A549 (cell line): ENCODE data around the gene SYDE1. TPM values are rescaled to one million over a fixed set of nuclear protein-coding genes. Genes with fewer than 3 reads are reported as not detected.
A peak's percentile ranks its signal among the peaks of the same experiment; 100 is the strongest.

Experiments used
- ATAC-seq, 2 experiments: fragments of 200-7000 bp in 1 of 2; fragments of >200 bp in 1 of 2; cut with Nextera tagmentation in 1 of 2; cut with Tn5 transposase in 1 of 2; 3 replicates each; pipeline versions ENCODE4 v1.8.0 to v1.9.1; 2018 to 2020; ENCODE audit warnings: mild to moderate bottlenecking in 1 of 2, moderate library complexity in 1 of 2
- CTCF ChIA-PET: fragments of 300-600 bp; sonication (Branson Sonifier 250); formaldehyde crosslinking; extraction: SDS; loops from one replicate; lab custom pipeline; 2021; ENCODE audit warnings: antibody characterized with exemption, inconsistent platforms; lab: Yijun Ruan, JAX
- POLR2A ChIA-PET: fragments of 350-600 bp; formaldehyde crosslinking; extraction: SDS; loops from one replicate; lab custom pipeline; 2021; ENCODE audit warnings: antibody characterized with exemption, inconsistent platforms; lab: Yijun Ruan, JAX
- DNase-seq, 2 experiments: peaks; one replicate each; pipeline versions ENCODE4 v3.0.0 to v3.0.0-alpha.2; 2011 to 2016; ENCODE audit warnings: low read depth in 1 of 2, low spot score in 1 of 2
- FAIRE-seq: peaks from 2 replicates; lab custom pipeline; 2011; peaks lifted over from hg19 to GRCh38; lab: Jason Lieb, UNC
- H3K27ac ChIP-seq, 2 experiments: fragments of >200 bp; sonication (Bioruptor Twin); formaldehyde crosslinking; 3 replicates each; pipeline ENCODE4 v1.5.1; 2016 to 2017
- H3K4me1 ChIP-seq: fragments of >200 bp; sonication (Bioruptor Twin); formaldehyde crosslinking; 3 replicates; pipeline ENCODE4 v1.6.1; 2016
- H3K4me2 ChIP-seq: fragments of >200 bp; sonication (Bioruptor Twin); formaldehyde crosslinking; 3 replicates; pipeline ENCODE4 v1.6.1; 2016
- H3K4me3 ChIP-seq: fragments of >200 bp; sonication (Bioruptor Twin); formaldehyde crosslinking; 3 replicates; pipeline ENCODE4 v1.5.1; 2016
- H3K9me3 ChIP-seq: fragments of >200 bp; sonication (Bioruptor Twin); formaldehyde crosslinking; 3 replicates; pipeline ENCODE4 v1.6.1; 2016
- CBX2 ChIP-seq: fragments of 200-600 bp; sonication (generic); IDR thresholded peaks from 2 replicates; pipeline ENCODE4 v1.6.1; 2016; ENCODE audit warnings: low read depth, mild to moderate bottlenecking, borderline replicate concordance
- CBX8 ChIP-seq: fragments of 200-600 bp; sonication (generic); IDR thresholded peaks from 2 replicates; pipeline ENCODE4 v1.6.1; 2016
- EHF ChIP-seq: fragments of 250-450 bp; sonication (Bioruptor Pico); IDR thresholded peaks from 2 replicates; pipeline ENCODE4 v1.5.0; 2020; ENCODE audit warnings: mild to moderate bottlenecking
- EHMT2 ChIP-seq: fragments of 200-600 bp; sonication (generic); IDR thresholded peaks from 2 replicates; pipeline ENCODE4 v1.6.1; 2016; ENCODE audit warnings: antibody characterized with exemption, low read depth, mild to moderate bottlenecking, moderate library complexity
- ESRRA ChIP-seq: fragments of 150-350 bp; IDR thresholded peaks from 2 replicates; pipeline ENCODE4 v1.6.1; 2014; ENCODE audit warnings: mild to moderate bottlenecking, low read length, borderline replicate concordance
- FOSB ChIP-seq: fragments of 250-450 bp; sonication (Bioruptor Pico); IDR thresholded peaks from 2 replicates; pipeline ENCODE4 v1.5.0; 2020; ENCODE audit warnings: mild to moderate bottlenecking, moderate library complexity
- FOXS1 ChIP-seq: fragments of 250-450 bp; sonication (Bioruptor Pico); IDR thresholded peaks from 2 replicates; pipeline ENCODE4 v1.5.0; 2020; ENCODE audit warnings: mild to moderate bottlenecking, moderate library complexity
- GATA3 ChIP-seq: IDR thresholded peaks from 2 replicates; pipeline ENCODE4 v1.6.1; 2012; ENCODE audit warnings: borderline replicate concordance
- HEYL ChIP-seq: fragments of 250-450 bp; sonication (Bioruptor Pico); IDR thresholded peaks from 2 replicates; pipeline ENCODE4 v1.8.0; 2021; ENCODE audit warnings: mild to moderate bottlenecking, moderate library complexity
- HOXA7 ChIP-seq: fragments of 250-450 bp; sonication (Bioruptor Pico); IDR thresholded peaks from 2 replicates; pipeline ENCODE4 v1.5.0; 2020; ENCODE audit warnings: mild to moderate bottlenecking, moderate library complexity
- JUN ChIP-seq, 2 experiments: fragments of >200 bp; sonication (Bioruptor Twin); formaldehyde crosslinking; IDR thresholded peaks; 2 replicates in 1 of 2; 3 replicates in 1 of 2; pipeline ENCODE4 v1.6.1; 2016 to 2017
- KDM5A ChIP-seq: fragments of 200-600 bp; sonication (generic); IDR thresholded peaks from 2 replicates; pipeline ENCODE4 v1.6.1; 2016; ENCODE audit warnings: antibody characterized with exemption, mild to moderate bottlenecking
- MAZ ChIP-seq: fragments of 150-350 bp; IDR thresholded peaks from 2 replicates; pipeline ENCODE4 v1.6.1; 2014; ENCODE audit warnings: antibody characterized with exemption, low read depth, low read length, borderline replicate concordance
- NFE2L2 ChIP-seq: fragments of 150-350 bp; conservative IDR thresholded peaks from 2 replicates; pipeline ENCODE4 v1.6.1; 2014; ENCODE audit warnings: low read length
- PHF8 ChIP-seq: fragments of 200-600 bp; sonication (generic); IDR thresholded peaks from 2 replicates; pipeline ENCODE4 v1.6.1; 2016; ENCODE audit warnings: low read depth, mild to moderate bottlenecking, antibody characterized with exemption, moderate library complexity, borderline replicate concordance
- POLR2A ChIP-seq: IDR thresholded peaks from 2 replicates; pipeline ENCODE4 v1.6.1; 2012; ENCODE audit warnings: mild to moderate bottlenecking, low read length
- POLR2AphosphoS2 ChIP-seq: conservative IDR thresholded peaks from 2 replicates; pipeline ENCODE4 v1.6.1; 2012; ENCODE audit warnings: low read length, improper control_type of control experiment, inconsistent platforms
- RAD21 ChIP-seq, 2 experiments: fragments of >200 bp in 1 of 2; sonication (Bioruptor Twin) in 1 of 2; formaldehyde crosslinking in 1 of 2; IDR thresholded peaks in 1 of 2; conservative IDR thresholded peaks in 1 of 2; 2 replicates in 1 of 2; 3 replicates in 1 of 2; pipeline ENCODE4 v1.6.1; 2012 to 2018; ENCODE audit warnings: inconsistent platforms in 1 of 2
- RARB ChIP-seq: fragments of 250-450 bp; sonication (Bioruptor Pico); IDR thresholded peaks from 2 replicates; pipeline ENCODE4 v1.8.0; 2021; ENCODE audit warnings: mild to moderate bottlenecking, moderate library complexity
- RNF2 ChIP-seq: fragments of 200-600 bp; sonication (generic); IDR thresholded peaks from 2 replicates; pipeline ENCODE4 v1.6.1; 2016; ENCODE audit warnings: low read depth, mild to moderate bottlenecking, antibody characterized with exemption, moderate library complexity, borderline replicate concordance
- SMC3 ChIP-seq: fragments of >200 bp; sonication (Bioruptor Twin); formaldehyde crosslinking; IDR thresholded peaks from 3 replicates; pipeline ENCODE4 v1.6.1; 2018; ENCODE audit warnings: inconsistent platforms
- SREBF2 ChIP-seq: fragments of 450-650 bp; IDR thresholded peaks from 2 replicates; pipeline ENCODE4 v1.6.1; 2014; ENCODE audit warnings: mild to moderate bottlenecking, moderate library complexity
- TFCP2L1 ChIP-seq: fragments of 250-450 bp; sonication (Bioruptor Pico); IDR thresholded peaks from 2 replicates; pipeline ENCODE4 v1.5.0; 2021; ENCODE audit warnings: mild to moderate bottlenecking
- TP53 ChIP-seq: fragments of 250-450 bp; sonication (Bioruptor Pico); IDR thresholded peaks from 2 replicates; pipeline ENCODE4 v1.5.0; 2021; ENCODE audit warnings: mild to moderate bottlenecking, moderate library complexity
- ZNF302 ChIP-seq: fragments of 250-450 bp; sonication (Bioruptor Pico); IDR thresholded peaks from 2 replicates; pipeline ENCODE4 v1.9.0; 2021; ENCODE audit warnings: inconsistent platforms, mild to moderate bottlenecking, moderate library complexity
- ZSCAN20 ChIP-seq: fragments of 250-450 bp; sonication (Bioruptor Pico); IDR thresholded peaks from 2 replicates; pipeline ENCODE4 v1.8.0; 2022; ENCODE audit warnings: mild to moderate bottlenecking, moderate library complexity
- WGBS: methylation state at CpG from one replicate; pipeline ENCODE4 v1.1.6; 2017; ENCODE audit errors: missing lambda C conversion rate; 5-methylcytosine and 5-hydroxymethylcytosine counted together
- polyA minus RNA-seq: library from RNA; depleted of rRNA, polyadenylated mRNA; stranded (reverse); fragments of >200 nt; gene quantifications from 2 replicates; pipeline ENCODE4 v1.2.3, GENCODE V29; 2011; rRNA and poly(A)+ RNA removed
- polyA plus RNA-seq, 4 experiments: library from polyadenylated mRNA; depleted of rRNA in 3 of 4; stranded (reverse); fragments of >200 nt; fragmentation: RNase III in 1 of 4; extraction: RNeasy Plus Mini Kit Qiagen cat#74134 plus additional on column Dnase treatment in 1 of 4; gene quantifications; 2 replicates in 3 of 4; 3 replicates in 1 of 4; pipeline ENCODE4 v1.2.3, GENCODE V29; 2011 to 2017
- TF ChIP-seq, protein P1 (sequence below): fragments of >200 bp; sonication (Bioruptor Twin); formaldehyde crosslinking; IDR thresholded peaks from 3 replicates; pipeline ENCODE4 v1.6.1; 2016
- TF ChIP-seq, protein P2 (sequence below): fragments of 250-450 bp; sonication (Bioruptor Pico); IDR thresholded peaks from 2 replicates; pipeline ENCODE4 v1.5.0; 2020; ENCODE audit warnings: low read depth, mild to moderate bottlenecking, moderate library complexity
- TF ChIP-seq, protein P3 (sequence below): fragments of 200-600 bp; sonication (generic); IDR thresholded peaks from 2 replicates; pipeline ENCODE4 v1.6.1; 2016; ENCODE audit warnings: antibody characterized with exemption, mild to moderate bottlenecking, moderate library complexity
- TF ChIP-seq, protein P4 (sequence below): IDR thresholded peaks from 2 replicates; pipeline ENCODE4 v1.6.1; 2012

SYDE1 gene, protein sequence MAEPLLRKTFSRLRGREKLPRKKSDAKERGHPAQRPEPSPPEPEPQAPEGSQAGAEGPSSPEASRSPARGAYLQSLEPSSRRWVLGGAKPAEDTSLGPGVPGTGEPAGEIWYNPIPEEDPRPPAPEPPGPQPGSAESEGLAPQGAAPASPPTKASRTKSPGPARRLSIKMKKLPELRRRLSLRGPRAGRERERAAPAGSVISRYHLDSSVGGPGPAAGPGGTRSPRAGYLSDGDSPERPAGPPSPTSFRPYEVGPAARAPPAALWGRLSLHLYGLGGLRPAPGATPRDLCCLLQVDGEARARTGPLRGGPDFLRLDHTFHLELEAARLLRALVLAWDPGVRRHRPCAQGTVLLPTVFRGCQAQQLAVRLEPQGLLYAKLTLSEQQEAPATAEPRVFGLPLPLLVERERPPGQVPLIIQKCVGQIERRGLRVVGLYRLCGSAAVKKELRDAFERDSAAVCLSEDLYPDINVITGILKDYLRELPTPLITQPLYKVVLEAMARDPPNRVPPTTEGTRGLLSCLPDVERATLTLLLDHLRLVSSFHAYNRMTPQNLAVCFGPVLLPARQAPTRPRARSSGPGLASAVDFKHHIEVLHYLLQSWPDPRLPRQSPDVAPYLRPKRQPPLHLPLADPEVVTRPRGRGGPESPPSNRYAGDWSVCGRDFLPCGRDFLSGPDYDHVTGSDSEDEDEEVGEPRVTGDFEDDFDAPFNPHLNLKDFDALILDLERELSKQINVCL
- 5.0 and 5.5 TPM in 2 replicates for polyA plus RNA-seq (2011; rRNA removed)
- 14.5 and 22.4 TPM in 2 replicates for polyA plus RNA-seq (2012; cell fraction: cytosol; rRNA removed)
- 25.5 and 39.8 TPM in 2 replicates for polyA plus RNA-seq (2012; cell fraction: nucleus; rRNA removed)
- 7.7 to 10.3 TPM (median 8.8 TPM) in 3 replicates for polyA plus RNA-seq (2017; fragmentation: RNase III; extraction: RNeasy Plus Mini Kit Qiagen cat#74134 plus additional on column Dnase treatment)
- 6.1 and 6.4 TPM in 2 replicates for polyA minus RNA-seq

DNA sequence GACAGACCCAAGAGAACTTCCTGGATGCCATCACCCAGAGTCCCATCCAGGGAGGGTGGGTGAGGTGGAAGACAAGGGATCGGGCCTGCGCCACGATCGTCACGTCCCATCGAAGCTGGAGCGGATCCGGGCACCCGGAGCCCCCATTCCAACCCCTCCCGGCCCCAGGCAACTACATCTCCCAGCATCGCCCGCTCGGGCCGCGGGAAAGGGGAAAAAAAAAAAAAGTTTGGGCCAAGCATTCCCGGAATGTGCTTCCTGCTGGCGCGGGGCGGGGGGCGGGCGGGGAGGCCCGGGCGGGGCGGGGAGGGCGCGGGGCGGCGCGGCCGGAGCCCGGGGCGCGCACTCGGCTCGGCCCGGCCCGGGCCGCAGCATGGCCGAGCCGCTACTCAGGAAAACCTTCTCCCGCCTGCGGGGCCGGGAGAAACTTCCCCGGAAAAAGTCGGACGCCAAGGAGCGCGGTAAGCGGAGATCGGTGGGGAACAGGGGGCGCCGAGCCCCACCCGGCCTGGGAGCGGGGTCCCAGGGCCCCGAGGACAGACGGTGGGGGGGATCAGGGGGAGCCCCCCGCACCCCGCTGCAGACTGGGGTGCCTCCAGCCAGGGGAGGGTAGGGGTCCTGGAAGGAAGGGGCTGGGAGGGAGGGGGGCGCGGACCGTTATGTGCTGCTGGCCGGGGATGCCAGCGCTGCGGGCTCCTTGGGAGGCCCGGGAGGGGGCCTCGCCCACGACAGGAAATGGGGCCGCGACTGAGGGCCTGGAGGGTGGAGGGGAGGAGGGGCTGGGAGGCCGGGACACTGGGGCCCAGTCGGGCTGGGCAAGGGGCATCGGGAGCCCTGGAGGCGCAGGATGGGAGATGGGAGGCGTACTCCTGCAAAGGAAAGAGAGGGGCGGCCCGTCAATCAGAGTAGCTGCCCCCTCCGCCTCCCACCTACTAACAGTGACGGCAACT, at the start of gene SYDE1:
Gene SYDE1, plus strand, starts transcription at position 341 of the 950 bp plus-strand sequence. Its CDS starts 33 bp downstream, at position 374.
- WGBS, result 9% methylated on average over 17 of the region's 78 CpGs

DNA sequence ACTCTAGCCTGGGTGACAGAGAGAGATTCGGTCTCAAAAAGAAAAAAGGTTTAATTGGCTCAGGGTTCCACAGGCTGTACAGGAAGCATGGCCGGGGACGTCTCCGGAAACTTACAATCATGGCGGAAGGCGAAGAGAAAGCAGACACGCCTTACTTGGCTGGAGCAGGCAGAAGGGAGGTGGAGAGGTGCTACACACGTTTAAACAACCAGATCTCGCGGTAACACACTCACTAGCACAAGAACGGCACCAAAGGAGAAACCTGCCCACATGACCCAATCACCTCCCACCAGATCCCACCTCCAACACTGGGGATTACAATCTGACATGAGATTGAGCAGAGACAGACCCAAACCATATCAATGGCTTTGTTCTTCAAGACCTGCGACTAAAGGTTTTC, 45.2 kb upstream of the SYDE1 start:
- 45% methylated on average over 12 of the region's 12 CpGs for WGBS
- Histone ChIP-seq H3K4me2 (no peak overlapping the region), H3K4me3 (no peak overlapping the region), H3K4me1 (no peaks in the 10 kb centered on the region), H3K9me3 (no peaks in the 10 kb centered on the region), H3K27ac (no peak overlapping the region)
- no peak for ATAC-seq
- no peak for FAIRE-seq
- CTCF ChIA-PET, result no interaction called here
- no peak for DNase-seq
- POLR2A ChIA-PET, result no interaction called here
- TF ChIP-seq GATA3 (no peak), NFE2L2 (no peak), EHF (CRISPR knock-in tag) (no peak), CBX8 (no peak), EHMT2 (no peak), SREBF2 (no peak), TFCP2L1 (CRISPR knock-in tag) (no peak), PHF8 (no peak), RARB (CRISPR knock-in tag) (no peak), JUN (IDR thresholded peaks at IDR 0.05) (no peak), HOXA7 (no peak), ESRRA (no peak), HEYL (CRISPR knock-in tag) (no peak), FOXS1 (CRISPR knock-in tag) (no peak), TP53 (no peak), RAD21 (conservative IDR thresholded peaks at IDR 0.05 in 1 of 2, IDR thresholded peaks at IDR 0.05 in 1 of 2) (no peak)
- TF ChIP-seq, protein P1, sequence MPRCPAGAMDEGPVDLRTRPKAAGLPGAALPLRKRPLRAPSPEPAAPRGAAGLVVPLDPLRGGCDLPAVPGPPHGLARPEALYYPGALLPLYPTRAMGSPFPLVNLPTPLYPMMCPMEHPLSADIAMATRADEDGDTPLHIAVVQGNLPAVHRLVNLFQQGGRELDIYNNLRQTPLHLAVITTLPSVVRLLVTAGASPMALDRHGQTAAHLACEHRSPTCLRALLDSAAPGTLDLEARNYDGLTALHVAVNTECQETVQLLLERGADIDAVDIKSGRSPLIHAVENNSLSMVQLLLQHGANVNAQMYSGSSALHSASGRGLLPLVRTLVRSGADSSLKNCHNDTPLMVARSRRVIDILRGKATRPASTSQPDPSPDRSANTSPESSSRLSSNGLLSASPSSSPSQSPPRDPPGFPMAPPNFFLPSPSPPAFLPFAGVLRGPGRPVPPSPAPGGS, result no peak
- TF ChIP-seq, protein P2, sequence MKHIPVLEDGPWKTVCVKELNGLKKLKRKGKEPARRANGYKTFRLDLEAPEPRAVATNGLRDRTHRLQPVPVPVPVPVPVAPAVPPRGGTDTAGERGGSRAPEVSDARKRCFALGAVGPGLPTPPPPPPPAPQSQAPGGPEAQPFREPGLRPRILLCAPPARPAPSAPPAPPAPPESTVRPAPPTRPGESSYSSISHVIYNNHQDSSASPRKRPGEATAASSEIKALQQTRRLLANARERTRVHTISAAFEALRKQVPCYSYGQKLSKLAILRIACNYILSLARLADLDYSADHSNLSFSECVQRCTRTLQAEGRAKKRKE, result no peak

More for the DNA sequence above, at the start of gene SYDE1:
- POLR2A ChIA-PET, result no interaction called here
- Histone ChIP-seq H3K4me2 (peak within 1 kb of the TSS; percentile 90), H3K4me3 (peak within 1 kb of the TSS; percentile 94), H3K27ac (peak within 1 kb of the TSS; percentile 94 to 100), H3K9me3 (peaks cover 13% of the 10 kb centered on the region; the same call in 2 of the 3 replicates), H3K4me1 (peaks cover 6% of the 10 kb centered on the region; the same call in 2 of the 3 replicates)
- FAIRE-seq, result no peak
- CTCF ChIA-PET, result no interaction called here
- ATAC-seq, result peak; percentile 65 to 66
- no peak for TF ChIP-seq ZNF302 (CRISPR knock-in tag)
- TF ChIP-seq HOXA7, result no peak
- TF ChIP-seq CBX2, result no peak
- TF ChIP-seq RNF2, result no peak
- no peak for TF ChIP-seq TP53
- TF ChIP-seq ZSCAN20 (CRISPR knock-in tag), result no peak
- no peak for TF ChIP-seq ESRRA
- TF ChIP-seq POLR2AphosphoS2, result no peak
- no peak for TF ChIP-seq HEYL (CRISPR knock-in tag)
- no peak for TF ChIP-seq KDM5A
- TF ChIP-seq, protein P3, sequence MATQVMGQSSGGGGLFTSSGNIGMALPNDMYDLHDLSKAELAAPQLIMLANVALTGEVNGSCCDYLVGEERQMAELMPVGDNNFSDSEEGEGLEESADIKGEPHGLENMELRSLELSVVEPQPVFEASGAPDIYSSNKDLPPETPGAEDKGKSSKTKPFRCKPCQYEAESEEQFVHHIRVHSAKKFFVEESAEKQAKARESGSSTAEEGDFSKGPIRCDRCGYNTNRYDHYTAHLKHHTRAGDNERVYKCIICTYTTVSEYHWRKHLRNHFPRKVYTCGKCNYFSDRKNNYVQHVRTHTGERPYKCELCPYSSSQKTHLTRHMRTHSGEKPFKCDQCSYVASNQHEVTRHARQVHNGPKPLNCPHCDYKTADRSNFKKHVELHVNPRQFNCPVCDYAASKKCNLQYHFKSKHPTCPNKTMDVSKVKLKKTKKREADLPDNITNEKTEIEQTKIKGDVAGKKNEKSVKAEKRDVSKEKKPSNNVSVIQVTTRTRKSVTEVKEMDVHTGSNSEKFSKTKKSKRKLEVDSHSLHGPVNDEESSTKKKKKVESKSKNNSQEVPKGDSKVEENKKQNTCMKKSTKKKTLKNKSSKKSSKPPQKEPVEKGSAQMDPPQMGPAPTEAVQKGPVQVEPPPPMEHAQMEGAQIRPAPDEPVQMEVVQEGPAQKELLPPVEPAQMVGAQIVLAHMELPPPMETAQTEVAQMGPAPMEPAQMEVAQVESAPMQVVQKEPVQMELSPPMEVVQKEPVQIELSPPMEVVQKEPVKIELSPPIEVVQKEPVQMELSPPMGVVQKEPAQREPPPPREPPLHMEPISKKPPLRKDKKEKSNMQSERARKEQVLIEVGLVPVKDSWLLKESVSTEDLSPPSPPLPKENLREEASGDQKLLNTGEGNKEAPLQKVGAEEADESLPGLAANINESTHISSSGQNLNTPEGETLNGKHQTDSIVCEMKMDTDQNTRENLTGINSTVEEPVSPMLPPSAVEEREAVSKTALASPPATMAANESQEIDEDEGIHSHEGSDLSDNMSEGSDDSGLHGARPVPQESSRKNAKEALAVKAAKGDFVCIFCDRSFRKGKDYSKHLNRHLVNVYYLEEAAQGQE, result no peak
- TF ChIP-seq PHF8, result peak; percentile 80
- no peak for TF ChIP-seq SMC3
- TF ChIP-seq, protein P4, sequence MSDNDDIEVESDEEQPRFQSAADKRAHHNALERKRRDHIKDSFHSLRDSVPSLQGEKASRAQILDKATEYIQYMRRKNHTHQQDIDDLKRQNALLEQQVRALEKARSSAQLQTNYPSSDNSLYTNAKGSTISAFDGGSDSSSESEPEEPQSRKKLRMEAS, result no peak
- peak; percentile 15; the same call in 1 of the 2 replicates for TF ChIP-seq POLR2A
- TF ChIP-seq FOSB (CRISPR knock-in tag), result no peak
- TF ChIP-seq MAZ, result no peak
- DNase-seq, result peak in 1 of 2 experiments; percentile 33
